ENCODE results near the gene DGKI.

The DGKI gene

GRCh38 chr7:137393570-137393969, 453.2 kb downstream of the DGKI start:
- Histone ChIP-seq H3K4me3 (ENCODE audit: low read length) (no peak overlapping the region), H3K79me2 (ENCODE audit: control insufficient read depth, low read length) (no peaks in the 10 kb centered on the region)
- TF ChIP-seq CTCF (IDR thresholded peaks at IDR 0.05; ENCODE audit: low read depth, low read length, poor library complexity, severe bottlenecking) = no peak
- no peak for TF ChIP-seq EZH2phosphoT487 (IDR thresholded peaks at IDR 0.05; ENCODE audit: borderline replicate concordance, low read length)

GRCh38 chr7:137390076-137390475, 456.7 kb downstream of the DGKI start:
- H3K27me3 ChIP-seq (ENCODE audit: control insufficient read depth, low read length) = no peaks in the 10 kb centered on the region
- TF ChIP-seq CTCF (IDR thresholded peaks at IDR 0.05; ENCODE audit: low read depth, low read length, poor library complexity, severe bottlenecking) (no peak), EZH2phosphoT487 (IDR thresholded peaks at IDR 0.05; ENCODE audit: borderline replicate concordance, low read length) (no peak)
- no peak overlapping the region for H3K4me3 ChIP-seq (ENCODE audit: low read length)
- H3K9me2 ChIP-seq (replicated peaks; ENCODE audit: control insufficient read depth, low read length) = no peaks in the 10 kb centered on the region
- H3K79me2 ChIP-seq (ENCODE audit: control insufficient read depth, low read length) = no peaks in the 10 kb centered on the region
- H3K36me3 ChIP-seq (ENCODE audit: control insufficient read depth, low read length) = no peaks in the 10 kb centered on the region
- H3K4me2 ChIP-seq (ENCODE audit: low read length) = no peak overlapping the region
- H4K20me1 ChIP-seq (ENCODE audit: control insufficient read depth, insufficient read depth, low read depth, low read length) = no peaks in the 10 kb centered on the region
- no peaks in the 10 kb centered on the region for H3K9me3 ChIP-seq (ENCODE audit: control insufficient read depth, insufficient read depth, low read length)
- H3F3A ChIP-seq (ENCODE audit: control insufficient read depth, insufficient read depth) = no peaks in the 10 kb centered on the region
- no peaks in the 10 kb centered on the region for H3K4me1 ChIP-seq (ENCODE audit: control insufficient read depth, low read length)
- no peak overlapping the region for H3K27ac ChIP-seq (ENCODE audit: low read depth, low read length)

More at GRCh38 chr7:137393570-137393969, 453.2 kb downstream of the DGKI start:
- H3K27ac ChIP-seq (ENCODE audit: low read depth, low read length) = no peak overlapping the region
- no peaks in the 10 kb centered on the region for H3K9me2 ChIP-seq (replicated peaks; ENCODE audit: control insufficient read depth, low read length)
- no peaks in the 10 kb centered on the region for H3K4me1 ChIP-seq (ENCODE audit: control insufficient read depth, low read length)
- H3K36me3 ChIP-seq (ENCODE audit: control insufficient read depth, low read length) = no peaks in the 10 kb centered on the region
- no peaks in the 10 kb centered on the region for H3K27me3 ChIP-seq (ENCODE audit: control insufficient read depth, low read length)
- no peaks in the 10 kb centered on the region for H4K20me1 ChIP-seq (ENCODE audit: control insufficient read depth, insufficient read depth, low read depth, low read length)
- no peaks in the 10 kb centered on the region for H3F3A ChIP-seq (ENCODE audit: control insufficient read depth, insufficient read depth)
- no peaks in the 10 kb centered on the region for H3K9me3 ChIP-seq (ENCODE audit: control insufficient read depth, insufficient read depth, low read length)
- no peak overlapping the region for H3K4me2 ChIP-seq (ENCODE audit: low read length)

- no peak overlapping the region for H3K4me2 ChIP-seq (ENCODE audit: low read length)
- H3K79me2 ChIP-seq (ENCODE audit: control insufficient read depth, low read length) = no peaks in the 10 kb centered on the region
- no peaks in the 10 kb centered on the region for H3K27me3 ChIP-seq (ENCODE audit: control insufficient read depth, low read length)
- H3K9me2 ChIP-seq (replicated peaks; ENCODE audit: control insufficient read depth, low read length) = no peaks in the 10 kb centered on the region; the same call in 1 of the 2 replicates
- H3K36me3 ChIP-seq (ENCODE audit: control insufficient read depth, low read length) = no peaks in the 10 kb centered on the region
- H3K4me3 ChIP-seq (ENCODE audit: low read length) = no peak overlapping the region
- TF ChIP-seq CTCF (IDR thresholded peaks at IDR 0.05; ENCODE audit: low read depth, low read length, poor library complexity, severe bottlenecking) (no peak), EZH2phosphoT487 (IDR thresholded peaks at IDR 0.05; ENCODE audit: borderline replicate concordance, low read length) (no peak)
- no peaks in the 10 kb centered on the region for H3K4me1 ChIP-seq (ENCODE audit: control insufficient read depth, low read length)
- no peak overlapping the region for H3K27ac ChIP-seq (ENCODE audit: low read depth, low read length)
- no peaks in the 10 kb centered on the region for H4K20me1 ChIP-seq (ENCODE audit: control insufficient read depth, insufficient read depth, low read depth, low read length)
- H3K9me3 ChIP-seq (ENCODE audit: control insufficient read depth, insufficient read depth, low read length) = no peaks in the 10 kb centered on the region
- H3F3A ChIP-seq (ENCODE audit: control insufficient read depth, insufficient read depth) = no peaks in the 10 kb centered on the region
Measured at GRCh38 chr7:137388916-137389315, 457.9 kb downstream of the DGKI start.
